ENCODE measurements around the gene ARMC5.
A peak's percentile ranks its signal among the peaks of the same experiment; 100 is the strongest.
"Not testable (repeated sequence)": the region's sequence is repeated elsewhere in the genome, so short reads cannot be mapped to it uniquely, and the experiment has no call there.

ARMC5 gene

GRCh38 chr16:31458844-31459686, at the start of gene ARMC5:
Gene ARMC5, plus strand, starts transcription at chr16:31459501. Its CDS starts 24 bp downstream, at chr16:31459525.
- DNase-seq, result peak; percentile 98

- no peak for DNase-seq
Observed at GRCh38 chr16:31410082-31410481, 49.2 kb upstream of the ARMC5 start.

GRCh38 chr16:31411024-31411844, 48.1 kb upstream of the ARMC5 start:
- DNase-seq, result no peak

- no peak for DNase-seq
Observed at GRCh38 chr16:31412750-31413149, 46.6 kb upstream of the ARMC5 start.

GRCh38 chr16:31413381-31413780, 45.9 kb upstream of the ARMC5 start:
- no peak for DNase-seq

GRCh38 chr16:31413943-31414342, 45.4 kb upstream of the ARMC5 start:
- no peak for DNase-seq

GRCh38 chr16:31414706-31415105, 44.6 kb upstream of the ARMC5 start:
- DNase-seq, result no peak

GRCh38 chr16:31416371-31416770, 42.9 kb upstream of the ARMC5 start:
- no peak for DNase-seq

- not testable (repeated sequence) for DNase-seq
Observed at GRCh38 chr16:31417036-31417435, 42.3 kb upstream of the ARMC5 start.

GRCh38 chr16:31417916-31418315, 41.4 kb upstream of the ARMC5 start:
- no peak for DNase-seq

- DNase-seq, result no peak
Observed at GRCh38 chr16:31420037-31420436, 39.3 kb upstream of the ARMC5 start.

GRCh38 chr16:31421587-31421986, 37.7 kb upstream of the ARMC5 start:
- DNase-seq, result peak; percentile 50

GRCh38 chr16:31423241-31423640, 36.1 kb upstream of the ARMC5 start:
- DNase-seq, result no peak

GRCh38 chr16:31423801-31424200, 35.5 kb upstream of the ARMC5 start:
- no peak for DNase-seq

GRCh38 chr16:31427441-31428278, 31.6 kb upstream of the ARMC5 start:
- peak; percentile 52 for DNase-seq

GRCh38 chr16:31428279-31428597, 31.1 kb upstream of the ARMC5 start, which contains the start of gene COX6A2:
Gene COX6A2, minus strand, starts transcription at chr16:31428360. Its CDS starts 35 bp downstream, at chr16:31428325.
- no peak for DNase-seq

GRCh38 chr16:31428638-31429247, 30.6 kb upstream of the ARMC5 start:
- DNase-seq, result no peak

GRCh38 chr16:31429314-31429713, 30.0 kb upstream of the ARMC5 start:
- no peak for DNase-seq

- no peak for DNase-seq
Observed at GRCh38 chr16:31429796-31430195, 29.5 kb upstream of the ARMC5 start.

- DNase-seq, result no peak
Observed at GRCh38 chr16:31430380-31431052, 28.8 kb upstream of the ARMC5 start.

- DNase-seq, result no peak
Observed at GRCh38 chr16:31435341-31436220, 23.7 kb upstream of the ARMC5 start.
